Measurements from ENCODE around the gene UCKL1. TPM values are rescaled to one million over a fixed set of nuclear protein-coding genes. Genes with fewer than 3 reads are reported as not detected.

The UCKL1 gene
- total RNA-seq, 1 donor from 2014 or later = 33.4 TPM

DNA sequence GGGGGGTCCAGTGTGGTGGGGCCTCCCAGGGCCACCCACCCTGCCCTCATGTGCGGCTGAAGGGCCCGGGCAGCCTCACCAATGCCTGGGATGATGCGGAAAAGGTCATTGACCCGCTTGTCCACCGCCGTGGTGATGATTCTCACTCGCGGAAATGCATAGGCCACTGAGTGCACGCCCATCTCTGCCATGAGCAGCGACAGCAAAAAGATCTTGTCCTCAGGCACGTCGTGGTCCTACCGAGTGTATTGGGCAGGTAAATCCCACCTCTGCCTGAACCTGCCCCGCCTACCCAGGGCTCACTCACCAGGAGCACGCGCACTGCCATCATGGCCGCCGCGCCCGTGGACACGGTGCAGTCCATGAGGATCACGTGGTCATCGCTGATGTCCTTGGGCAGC is 16.1 kb downstream of the UCKL1 start:
- no peak overlapping the region for H3K4me2 ChIP-seq (ENCODE audit: low read length)

DNA sequence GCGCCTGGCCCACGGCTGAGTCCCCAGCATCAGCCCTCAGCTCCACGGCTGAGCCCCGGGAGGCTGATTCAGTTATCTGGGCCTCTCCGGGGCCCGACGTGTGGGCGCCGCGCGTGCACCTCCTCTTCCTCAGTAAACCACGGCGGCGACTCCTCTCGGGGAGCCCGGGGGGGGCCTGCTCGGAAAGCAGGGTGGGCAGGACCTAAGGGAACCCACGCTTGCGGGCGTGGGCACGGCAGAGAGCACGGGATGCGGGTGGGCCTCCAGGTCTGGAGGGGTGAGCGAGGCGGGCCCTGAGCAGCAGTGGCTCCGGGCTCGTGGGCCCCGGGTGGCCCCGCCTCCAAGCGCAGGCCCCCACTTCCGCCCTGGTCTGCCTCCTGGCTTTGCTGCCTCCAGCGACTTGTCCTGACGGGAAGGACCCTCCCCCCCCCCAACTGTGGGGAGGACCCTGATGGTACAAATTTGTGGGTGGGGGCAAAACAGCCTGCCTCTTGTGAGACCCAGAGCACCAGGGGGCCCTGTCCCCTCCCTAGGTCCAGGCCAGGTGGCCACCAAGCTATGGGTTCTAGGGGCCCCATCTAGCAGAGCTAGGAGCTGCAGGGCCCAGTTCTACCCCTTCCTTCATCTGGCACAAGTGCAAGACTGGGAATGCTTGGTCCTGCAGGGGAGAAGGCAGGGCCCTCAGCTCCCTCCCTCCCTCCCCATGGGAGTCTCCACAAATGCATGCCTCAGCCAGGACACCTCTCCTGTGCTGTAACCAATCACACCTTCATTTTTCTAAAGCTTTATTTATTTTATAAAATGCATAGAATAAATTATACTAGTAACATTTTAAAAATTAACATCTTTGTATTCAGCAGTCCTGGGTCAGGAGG is 16.9 kb downstream of the UCKL1 start:
- Histone ChIP-seq H3K27me3 (ENCODE audit: insufficient read depth, low read length) (no peaks in the 10 kb centered on the region), H3K27ac (ENCODE audit: low read depth, low read length) (no peak overlapping the region), H3K79me2 (ENCODE audit: insufficient read depth, low read length) (peaks cover 26% of the 10 kb centered on the region), H2AFZ (ENCODE audit: low read depth, low read length) (no peak overlapping the region), H3K36me3 (ENCODE audit: insufficient read depth, low read length) (no peaks in the 10 kb centered on the region), H3K4me1 (ENCODE audit: insufficient read depth, low read length) (no peaks in the 10 kb centered on the region), H3K9me3 (ENCODE audit: insufficient read depth, low read depth, low read length) (no peaks in the 10 kb centered on the region), H3K9ac (ENCODE audit: low read length) (no peak overlapping the region), H4K20me1 (ENCODE audit: insufficient read depth, low read length) (peaks cover 76% of the 10 kb centered on the region), H3K4me2 (ENCODE audit: low read length) (no peak overlapping the region), H3K4me3 (ENCODE audit: insufficient read depth, low read depth, low read length) (no peak overlapping the region)
- no peak for FAIRE-seq
- Mint-ChIP-seq H3K4me3 (ENCODE audit: unreplicated experiment) (no peak overlapping the region), H3K36me3 (ENCODE audit: low read depth, unreplicated experiment) (peaks cover 6% of the 10 kb centered on the region), H3K27ac (ENCODE audit: unreplicated experiment) (no peak overlapping the region), H3K9me3 (ENCODE audit: unreplicated experiment) (no peaks in the 10 kb centered on the region), H3K4me1 (ENCODE audit: low read depth, unreplicated experiment) (peaks cover 3% of the 10 kb centered on the region), H3K27me3 (ENCODE audit: low read depth, unreplicated experiment) (no peaks in the 10 kb centered on the region)
- TF ChIP-seq EZH2 (IDR thresholded peaks at IDR 0.05; ENCODE audit: insufficient read depth, low read length) = no peak
- TF ChIP-seq, protein P1, sequence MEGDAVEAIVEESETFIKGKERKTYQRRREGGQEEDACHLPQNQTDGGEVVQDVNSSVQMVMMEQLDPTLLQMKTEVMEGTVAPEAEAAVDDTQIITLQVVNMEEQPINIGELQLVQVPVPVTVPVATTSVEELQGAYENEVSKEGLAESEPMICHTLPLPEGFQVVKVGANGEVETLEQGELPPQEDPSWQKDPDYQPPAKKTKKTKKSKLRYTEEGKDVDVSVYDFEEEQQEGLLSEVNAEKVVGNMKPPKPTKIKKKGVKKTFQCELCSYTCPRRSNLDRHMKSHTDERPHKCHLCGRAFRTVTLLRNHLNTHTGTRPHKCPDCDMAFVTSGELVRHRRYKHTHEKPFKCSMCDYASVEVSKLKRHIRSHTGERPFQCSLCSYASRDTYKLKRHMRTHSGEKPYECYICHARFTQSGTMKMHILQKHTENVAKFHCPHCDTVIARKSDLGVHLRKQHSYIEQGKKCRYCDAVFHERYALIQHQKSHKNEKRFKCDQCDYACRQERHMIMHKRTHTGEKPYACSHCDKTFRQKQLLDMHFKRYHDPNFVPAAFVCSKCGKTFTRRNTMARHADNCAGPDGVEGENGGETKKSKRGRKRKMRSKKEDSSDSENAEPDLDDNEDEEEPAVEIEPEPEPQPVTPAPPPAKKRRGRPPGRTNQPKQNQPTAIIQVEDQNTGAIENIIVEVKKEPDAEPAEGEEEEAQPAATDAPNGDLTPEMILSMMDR (IDR thresholded peaks at IDR 0.05; ENCODE audit: insufficient read depth, low read depth, low read length) = no peak
- no peak for DNase-seq (ENCODE audit: low read depth)

More for the DNA sequence above, 16.1 kb downstream of the UCKL1 start:
- H3K4me3 Mint-ChIP-seq (ENCODE audit: unreplicated experiment) = no peak overlapping the region
- TF ChIP-seq, protein P1 (IDR thresholded peaks at IDR 0.05; ENCODE audit: insufficient read depth, low read depth, low read length) = no peak
- no peak for TF ChIP-seq EZH2 (IDR thresholded peaks at IDR 0.05; ENCODE audit: insufficient read depth, low read length)
- no peak overlapping the region for H3K4me3 ChIP-seq (ENCODE audit: insufficient read depth, low read depth, low read length)
- H3K36me3 ChIP-seq (ENCODE audit: insufficient read depth, low read length) = peaks cover 2% of the 10 kb centered on the region
- DNase-seq (ENCODE audit: low read depth) = no peak
- FAIRE-seq = no peak
- H3K27me3 ChIP-seq (ENCODE audit: insufficient read depth, low read length) = no peaks in the 10 kb centered on the region
- peaks cover 73% of the 10 kb centered on the region for H4K20me1 ChIP-seq (ENCODE audit: insufficient read depth, low read length)
- peaks cover 7% of the 10 kb centered on the region for H3K36me3 Mint-ChIP-seq (ENCODE audit: low read depth, unreplicated experiment)
- H3K4me1 Mint-ChIP-seq (ENCODE audit: low read depth, unreplicated experiment) = peaks cover 3% of the 10 kb centered on the region
- H3K9me3 ChIP-seq (ENCODE audit: insufficient read depth, low read depth, low read length) = no peaks in the 10 kb centered on the region
- H3K27me3 Mint-ChIP-seq (ENCODE audit: low read depth, unreplicated experiment) = no peaks in the 10 kb centered on the region
- no peak overlapping the region for H3K27ac ChIP-seq (ENCODE audit: low read depth, low read length)
- no peaks in the 10 kb centered on the region for H3K9me3 Mint-ChIP-seq (ENCODE audit: unreplicated experiment)
- no peak overlapping the region for H2AFZ ChIP-seq (ENCODE audit: low read depth, low read length)
- H3K4me1 ChIP-seq (ENCODE audit: insufficient read depth, low read length) = no peaks in the 10 kb centered on the region
- H3K79me2 ChIP-seq (ENCODE audit: insufficient read depth, low read length) = peaks cover 19% of the 10 kb centered on the region
- no peak overlapping the region for H3K27ac Mint-ChIP-seq (ENCODE audit: unreplicated experiment)
- H3K9ac ChIP-seq (ENCODE audit: low read length) = no peak overlapping the region

DNA sequence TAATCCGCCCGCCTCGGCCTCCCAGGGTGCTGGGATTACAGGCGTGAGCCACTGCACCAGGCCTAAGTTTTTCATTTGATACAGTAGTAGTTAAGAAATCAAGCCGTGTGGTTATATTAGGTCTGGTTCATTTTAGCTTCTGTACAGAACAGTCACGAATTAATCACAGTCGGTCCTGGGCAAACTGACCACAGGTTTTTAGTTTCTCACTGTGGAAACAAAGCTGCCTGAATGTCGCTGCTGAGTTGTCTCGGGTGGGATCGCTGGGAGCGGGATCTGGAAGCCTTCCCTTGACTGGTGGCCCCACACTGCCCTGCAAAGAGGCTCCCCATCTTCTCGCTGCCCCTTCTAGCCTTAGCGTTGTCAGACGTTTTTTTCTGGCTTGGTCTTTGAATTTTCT is 18.6 kb downstream of the UCKL1 start:
- no peak for TF ChIP-seq EZH2 (IDR thresholded peaks at IDR 0.05; ENCODE audit: insufficient read depth, low read length)
- TF ChIP-seq, protein P1 (IDR thresholded peaks at IDR 0.05; ENCODE audit: insufficient read depth, low read depth, low read length) = no peak
- Mint-ChIP-seq H3K4me3 (ENCODE audit: unreplicated experiment) (no peak overlapping the region), H3K36me3 (ENCODE audit: low read depth, unreplicated experiment) (peaks cover 6% of the 10 kb centered on the region), H3K27me3 (ENCODE audit: low read depth, unreplicated experiment) (no peaks in the 10 kb centered on the region), H3K4me1 (ENCODE audit: low read depth, unreplicated experiment) (peaks cover 3% of the 10 kb centered on the region), H3K9me3 (ENCODE audit: unreplicated experiment) (no peaks in the 10 kb centered on the region), H3K27ac (ENCODE audit: unreplicated experiment) (peak overlapping the region; percentile 47)
- FAIRE-seq (no peak), DNase-seq (ENCODE audit: low read depth) (no peak)
- H3K79me2 ChIP-seq (ENCODE audit: insufficient read depth, low read length) = peaks cover 32% of the 10 kb centered on the region
- H3K36me3 ChIP-seq (ENCODE audit: insufficient read depth, low read length) = no peaks in the 10 kb centered on the region
- no peaks in the 10 kb centered on the region for H3K27me3 ChIP-seq (ENCODE audit: insufficient read depth, low read length)
- no peaks in the 10 kb centered on the region for H3K4me1 ChIP-seq (ENCODE audit: insufficient read depth, low read length)
- no peak overlapping the region for H3K4me2 ChIP-seq (ENCODE audit: low read length)
- no peak overlapping the region for H3K27ac ChIP-seq (ENCODE audit: low read depth, low read length)
- H3K9me3 ChIP-seq (ENCODE audit: insufficient read depth, low read depth, low read length) = no peaks in the 10 kb centered on the region
- no peak overlapping the region for H3K9ac ChIP-seq (ENCODE audit: low read length)
- H4K20me1 ChIP-seq (ENCODE audit: insufficient read depth, low read length) = peaks cover 76% of the 10 kb centered on the region
- no peak overlapping the region for H3K4me3 ChIP-seq (ENCODE audit: insufficient read depth, low read depth, low read length)
- no peak overlapping the region for H2AFZ ChIP-seq (ENCODE audit: low read depth, low read length)

Data from astrocyte (in vitro differentiated cells and primary cell).